GM03348 (cell line): Measurements from ENCODE around the gene ANKRD49.
"Not testable (repeated sequence)": the region's sequence is repeated elsewhere in the genome, so short reads cannot be mapped to it uniquely, and the experiment has no call there.

Experiments used
- DNase-seq: peaks from one replicate; pipeline ENCODE4 v3.0.0; 2012; ENCODE audit warnings: low spot score

The ANKRD49 gene

GRCh38 chr11:94506513-94506912, 12.7 kb downstream of the ANKRD49 start:
- DNase-seq: not testable (repeated sequence)

- DNase-seq: no peak
Observed at GRCh38 chr11:94507485-94507884, 13.7 kb downstream of the ANKRD49 start.

- DNase-seq: peak; percentile 76
Observed at GRCh38 chr11:94511932-94512781, 18.4 kb downstream of the ANKRD49 start, which contains the start of gene C11orf97. Gene C11orf97, plus strand, starts transcription at chr11:94512461. Its CDS starts 68 bp downstream, at chr11:94512529.

- DNase-seq: no peak
Observed at GRCh38 chr11:94513091-94513490, 19.3 kb downstream of the ANKRD49 start.

GRCh38 chr11:94515398-94515797, 21.6 kb downstream of the ANKRD49 start:
- no peak for DNase-seq

- DNase-seq: no peak
Observed at GRCh38 chr11:94516725-94517124, 22.9 kb downstream of the ANKRD49 start.

- DNase-seq: no peak
Observed at GRCh38 chr11:94518300-94518699, 24.5 kb downstream of the ANKRD49 start.

GRCh38 chr11:94519478-94520084, 25.8 kb downstream of the ANKRD49 start:
- DNase-seq: peak; percentile 40

GRCh38 chr11:94521684-94522083, 27.9 kb downstream of the ANKRD49 start:
- peak; percentile 44 for DNase-seq

GRCh38 chr11:94524341-94524740, 30.6 kb downstream of the ANKRD49 start:
- DNase-seq: no peak

GRCh38 chr11:94525546-94526324, 32.0 kb downstream of the ANKRD49 start:
- DNase-seq: peak; percentile 58

- DNase-seq: no peak
Observed at GRCh38 chr11:94526645-94527438, 33.1 kb downstream of the ANKRD49 start.

- DNase-seq: no peak
Observed at GRCh38 chr11:94528551-94528950, 34.8 kb downstream of the ANKRD49 start.

- no peak for DNase-seq
Observed at GRCh38 chr11:94532211-94532610, 38.4 kb downstream of the ANKRD49 start.

GRCh38 chr11:94533206-94533605, 39.4 kb downstream of the ANKRD49 start:
- no peak for DNase-seq

- no peak for DNase-seq
Observed at GRCh38 chr11:94533696-94534630, 40.2 kb downstream of the ANKRD49 start.

- no peak for DNase-seq
Observed at GRCh38 chr11:94536386-94536785, 42.6 kb downstream of the ANKRD49 start.

- peak; percentile 54 for DNase-seq
Observed at GRCh38 chr11:94537031-94537600, 43.3 kb downstream of the ANKRD49 start.

- DNase-seq: no peak
Observed at GRCh38 chr11:94539420-94539819, 45.6 kb downstream of the ANKRD49 start.
